NT2/D1 (cell line): Measurements from ENCODE around the gene PKP2.

ENCODE experiments used
- SUZ12 ChIP-seq: IDR thresholded peaks from 2 replicates; pipeline ENCODE4 v1.6.1; 2011; ENCODE audit not compliant: insufficient read length, insufficient read depth; ENCODE audit errors: extremely low read depth
- YY1 ChIP-seq: IDR thresholded peaks from 2 replicates; pipeline ENCODE4 v1.6.1; 2011; ENCODE audit not compliant: insufficient read length, insufficient read depth
- ZNF274 ChIP-seq: IDR thresholded peaks from 2 replicates; pipeline ENCODE4 v1.6.1; 2011; ENCODE audit warnings: mild to moderate bottlenecking, low read depth, low read length

DNA sequence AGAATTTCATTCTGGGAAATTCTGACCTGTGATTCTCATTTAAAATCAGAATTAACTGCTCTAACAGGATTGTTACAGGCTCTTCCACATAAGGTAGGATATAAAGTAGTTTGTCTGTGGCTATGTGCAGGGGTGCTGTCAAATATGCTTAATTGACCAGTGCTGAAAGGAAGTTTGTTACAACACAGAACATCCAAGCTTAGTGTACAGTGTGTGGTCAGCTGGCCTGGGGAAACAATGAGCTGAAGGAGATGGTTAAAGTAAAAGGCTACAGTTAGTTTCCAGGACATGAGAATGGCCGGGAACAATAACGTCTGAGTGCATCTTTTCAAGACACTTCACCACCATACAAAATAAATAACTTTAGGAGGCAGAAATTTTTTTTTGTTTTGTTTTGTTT lies 68.0 kb downstream of the PKP2 start:
- TF ChIP-seq ZNF274: no peak
- no peak for TF ChIP-seq SUZ12
- TF ChIP-seq YY1: no peak
